Subcutaneous abdominal adipose tissue (tissue), 5 donors: ENCODE data around the gene UGT2B10.
"Not testable (repeated sequence)": the region's sequence is repeated elsewhere in the genome, so short reads cannot be mapped to it uniquely, and the experiment has no call there.

ENCODE experiments used
- H3K27ac ChIP-seq: one replicate; pipeline ENCODE4 v1.7.0; 2013; ENCODE audit warnings: low read depth, mild to moderate bottlenecking, inconsistent platforms, low read length, moderate library complexity
- H3K27me3 ChIP-seq, 5 donors: one replicate each; pipeline ENCODE4 v1.7.0; 2013; ENCODE audit warnings: low read length in 5 of 5, inconsistent platforms in 1 of 5; ENCODE audit not compliant: control insufficient read depth in 5 of 5, insufficient read depth in 4 of 5
- H3K36me3 ChIP-seq, 5 donors: one replicate each; pipeline ENCODE4 v1.7.0; 2013; ENCODE audit warnings: low read length in 5 of 5; ENCODE audit not compliant: control insufficient read depth in 5 of 5, insufficient read depth in 5 of 5
- H3K4me1 ChIP-seq, 5 donors: one replicate each; pipeline ENCODE4 v1.7.0; 2013; ENCODE audit warnings: low read length in 5 of 5, mild to moderate bottlenecking in 3 of 5, moderate library complexity in 1 of 5; ENCODE audit not compliant: control insufficient read depth in 5 of 5, insufficient read depth in 5 of 5
- H3K4me3 ChIP-seq, 5 donors: one replicate each; pipeline ENCODE4 v1.7.0; 2013; ENCODE audit warnings: low read length in 5 of 5, low read depth in 1 of 5
- H3K9ac ChIP-seq, 5 donors: one replicate each; pipeline ENCODE4 v1.7.0; 2013; ENCODE audit warnings: low read length in 5 of 5, mild to moderate bottlenecking in 4 of 5, moderate library complexity in 3 of 5
- H3K9me3 ChIP-seq, 5 donors: one replicate each; pipeline ENCODE4 v1.7.0; 2013; ENCODE audit warnings: low read length in 5 of 5; ENCODE audit not compliant: control insufficient read depth in 5 of 5
- donor health status: healthy.
- donor health status: healthy.
- donor health status: healthy.
- donor health status: healthy.
- donor health status: healthy.

UGT2B10 gene

GRCh38 chr4:68815617-68816409 lies at the start of gene UGT2B10:
UGT2B10 (plus strand) TSS chr4:68815994; CDS start chr4:68816020, 26 bp downstream.
- H3K4me1 ChIP-seq, H3K27me3 ChIP-seq, H3K4me3 ChIP-seq, H3K9me3 ChIP-seq, H3K27ac ChIP-seq, H3K36me3 ChIP-seq, H3K9ac ChIP-seq: not testable (repeated sequence)

- H3K27ac ChIP-seq, H3K9me3 ChIP-seq, H3K4me3 ChIP-seq, H3K4me1 ChIP-seq, H3K27me3 ChIP-seq, H3K36me3 ChIP-seq, H3K9ac ChIP-seq: not testable (repeated sequence)
These were observed 44.0 kb upstream of the UGT2B10 start for GRCh38 chr4:68771836-68772235.

GRCh38 chr4:68773699-68774098 lies 42.1 kb upstream of the UGT2B10 start:
- no peak overlapping the region for H3K9ac ChIP-seq
- H3K4me1 ChIP-seq = no peaks in the 10 kb centered on the region
- no peaks in the 10 kb centered on the region for H3K36me3 ChIP-seq

GRCh38 chr4:68780232-68780631 lies 35.6 kb upstream of the UGT2B10 start:
- Histone ChIP-seq H3K36me3 (no peaks in the 10 kb centered on the region), H3K9me3 (peaks cover 0 to 15% (median 6%) of the 10 kb centered on the region in 5 donors), H3K27ac (no peak overlapping the region)

More at GRCh38 chr4:68773699-68774098, 42.1 kb upstream of the UGT2B10 start:
- H3K9me3 ChIP-seq = peaks cover 0 to 6% (median 0%) of the 10 kb centered on the region in 5 donors
- H3K27ac ChIP-seq = no peak overlapping the region
- H3K4me3 ChIP-seq = no peak overlapping the region
- H3K27me3 ChIP-seq = no peaks in the 10 kb centered on the region

GRCh38 chr4:68797048-68797447 lies 18.7 kb upstream of the UGT2B10 start:
- Histone ChIP-seq H3K27me3 (no peaks in the 10 kb centered on the region), H3K27ac (no peak overlapping the region), H3K9me3 (no peaks in the 10 kb centered on the region)

More at GRCh38 chr4:68780232-68780631, 35.6 kb upstream of the UGT2B10 start:
- Histone ChIP-seq H3K4me3 (no peak overlapping the region), H3K9ac (no peak overlapping the region), H3K27me3 (no peaks in the 10 kb centered on the region), H3K4me1 (no peaks in the 10 kb centered on the region)

GRCh38 chr4:68797618-68798017 lies 18.2 kb upstream of the UGT2B10 start:
- Histone ChIP-seq H3K36me3 (no peaks in the 10 kb centered on the region), H3K4me1 (no peaks in the 10 kb centered on the region)

More at GRCh38 chr4:68797048-68797447, 18.7 kb upstream of the UGT2B10 start:
- Histone ChIP-seq H3K4me1 (no peaks in the 10 kb centered on the region), H3K36me3 (no peaks in the 10 kb centered on the region), H3K4me3 (no peak overlapping the region), H3K9ac (no peak overlapping the region)

GRCh38 chr4:68803013-68803412 lies 12.8 kb upstream of the UGT2B10 start:
- Histone ChIP-seq H3K4me1 (no peaks in the 10 kb centered on the region), H3K36me3 (no peaks in the 10 kb centered on the region), H3K27ac (no peak overlapping the region)

More at GRCh38 chr4:68797618-68798017, 18.2 kb upstream of the UGT2B10 start:
- Histone ChIP-seq H3K9ac (no peak overlapping the region), H3K9me3 (no peaks in the 10 kb centered on the region), H3K27ac (no peak overlapping the region), H3K27me3 (no peaks in the 10 kb centered on the region), H3K4me3 (no peak overlapping the region)

GRCh38 chr4:68808060-68808459 lies 7.7 kb upstream of the UGT2B10 start:
- no peak overlapping the region for H3K27ac ChIP-seq
- no peak overlapping the region for H3K9ac ChIP-seq
- no peaks in the 10 kb centered on the region for H3K27me3 ChIP-seq
- H3K9me3 ChIP-seq = peaks cover 0 to 3% (median 0%) of the 10 kb centered on the region in 5 donors
- no peak overlapping the region for H3K4me3 ChIP-seq
- H3K36me3 ChIP-seq = no peaks in the 10 kb centered on the region
- no peaks in the 10 kb centered on the region for H3K4me1 ChIP-seq

More at GRCh38 chr4:68803013-68803412, 12.8 kb upstream of the UGT2B10 start:
- Histone ChIP-seq H3K4me3 (no peak overlapping the region), H3K27me3 (no peaks in the 10 kb centered on the region), H3K9me3 (peaks cover 0 to 3% (median 0%) of the 10 kb centered on the region in 5 donors), H3K9ac (no peak overlapping the region)

- Histone ChIP-seq H3K27me3 (no peaks in the 10 kb centered on the region), H3K36me3 (no peaks in the 10 kb centered on the region), H3K9ac (no peak overlapping the region), H3K4me3 (no peak overlapping the region), H3K4me1 (no peaks in the 10 kb centered on the region), H3K27ac (no peak overlapping the region), H3K9me3 (peaks cover 0 to 3% (median 0%) of the 10 kb centered on the region in 5 donors)
These were observed 4.9 kb upstream of the UGT2B10 start for GRCh38 chr4:68810919-68811318.

GRCh38 chr4:68816410-68817265 lies 844 bp downstream of the UGT2B10 start:
- H3K36me3 ChIP-seq, H3K4me3 ChIP-seq, H3K9ac ChIP-seq, H3K27ac ChIP-seq, H3K9me3 ChIP-seq, H3K27me3 ChIP-seq, H3K4me1 ChIP-seq: not testable (repeated sequence)
